Measurements from ENCODE around the gene PAFAH1B2. TPM values are rescaled to one million over a fixed set of nuclear protein-coding genes. Genes with fewer than 3 reads are reported as not detected.

Gene PAFAH1B2
- total and polyA plus RNA-seq, 2 donors (not counting 3 experiments of a cell fraction or from before 2014, with no cell fraction given): 34.2 to 128 TPM

GRCh38 chr11:117222991-117223740 is 79.1 kb downstream of the PAFAH1B2 start:
- H3K9ac ChIP-seq (replicated peaks; ENCODE audit: extremely low read depth, insufficient read depth, low read length): no peak overlapping the region
- no peaks in the 10 kb centered on the region for H3K9me3 ChIP-seq (replicated peaks; ENCODE audit: control insufficient read depth, insufficient read depth, low read length)
- FAIRE-seq (no peak), DNase-seq (ENCODE audit: low read depth, low spot score) (no peak)
- H3K27ac ChIP-seq (ENCODE audit: insufficient read depth, low read depth, low read length): no peak overlapping the region
- H3K27me3 ChIP-seq (ENCODE audit: control insufficient read depth in 2 of 2, insufficient read depth in 2 of 2, low read length in 2 of 2): no peaks in the 10 kb centered on the region
- H4K20me1 ChIP-seq (replicated peaks; ENCODE audit: control insufficient read depth, extremely low read depth, insufficient read depth, low read length): no peaks in the 10 kb centered on the region
- H3K4me3 ChIP-seq (replicated peaks in 1 of 3; ENCODE audit: insufficient read depth in 1 of 3, low read depth in 1 of 3, low read length in 3 of 3): no peak overlapping the region
- dilution Hi-C loops (cut with MboI; ENCODE audit: extremely low pct_ligation_motif_present, low sequenced_read_pairs): no loop called here
- CTCF ChIA-PET: interaction anchor here (1.9 to 3.4 kb wide), 2 partner anchors 8 to 432 kb away, joined by 7 to 16 read pairs; partner anchors contain the start of genes APOA5, PCSK7 and RNF214
- TF ChIP-seq FOS (IDR thresholded peaks at IDR 0.05; ENCODE audit: borderline replicate concordance, insufficient read depth, low read length) (no peak), MAX (IDR thresholded peaks at IDR 0.05; ENCODE audit: insufficient read depth, insufficient read length) (no peak), EZH2 (IDR thresholded peaks at IDR 0.05; ENCODE audit: borderline replicate concordance, low read depth, low read length, severe bottlenecking) (no peak), GATA2 (IDR thresholded peaks at IDR 0.05; ENCODE audit: insufficient read depth, insufficient read length, low read depth, low read length) (no peak), POLR2A (IDR thresholded peaks at IDR 0.05; ENCODE audit: low read depth, low read length) (no peak), CTCF (IDR thresholded peaks at IDR 0.05; ENCODE audit: extremely low read depth in 1 of 2, insufficient read depth in 1 of 2, low read depth in 1 of 2, low read length in 2 of 2) (no peak), MYC (IDR thresholded peaks at IDR 0.05; ENCODE audit: low read depth, low read length) (no peak), POLR2AphosphoS5 (IDR thresholded peaks at IDR 0.05; ENCODE audit: insufficient read depth, low read depth, low read length) (no peak), JUN (IDR thresholded peaks at IDR 0.05; ENCODE audit: borderline replicate concordance, insufficient read depth, insufficient read length, low read depth) (no peak)
- intact Hi-C loops (cut with micrococcal nuclease): no loop called here
- no TSS peak for BruUV-seq (replicated peaks)
- no peaks in the 10 kb centered on the region for H3K9me1 ChIP-seq (replicated peaks; ENCODE audit: control insufficient read depth, extremely low read depth, insufficient read depth, low read length)
- H2AFZ ChIP-seq (ENCODE audit: low read depth, low read length): no peak overlapping the region
- H3K4me2 ChIP-seq (ENCODE audit: insufficient read depth, low read length): no peak overlapping the region
- no peaks in the 10 kb centered on the region for H3K79me2 ChIP-seq (ENCODE audit: control insufficient read depth, insufficient read depth, low read length)
- peaks cover 0 to 36% of the 10 kb centered on the region in 2 experiments for H3K36me3 ChIP-seq (ENCODE audit: control insufficient read depth in 2 of 2, extremely low read depth in 1 of 2, insufficient read depth in 2 of 2, low read length in 2 of 2)
- POLR2A ChIA-PET: no interaction called here
- H3K4me1 ChIP-seq (ENCODE audit: control insufficient read depth, extremely low read depth, insufficient read depth, low read length): no peaks in the 10 kb centered on the region

All from endothelial cell of umbilical vein (primary cell).